Motor neuron (in vitro differentiated cells): ENCODE data around the gene UBE3A. TPM values are rescaled to one million over a fixed set of nuclear protein-coding genes. Genes with fewer than 3 reads are reported as not detected.
"Not testable (repeated sequence)": the region's sequence is repeated elsewhere in the genome, so short reads cannot be mapped to it uniquely, and the experiment has no call there.

ENCODE experiments used
- ATAC-seq, 8 experiments: fragments of 200-7000 bp; cut with Tn5 transposase; replicated peaks in 6 of 8; 2 replicates each; pipeline ENCODE4 v1.8.0; 2021; ENCODE audit warnings: mild to moderate bottlenecking in 8 of 8, moderate library complexity in 8 of 8
- H3K27ac ChIP-seq, 2 donors: fragments of 250-450 bp; sonication (Bioruptor Pico); 2 replicates each; pipeline ENCODE4 v1.9.0; 2021; ENCODE audit warnings: antibody characterized with exemption in 2 of 2, mild to moderate bottlenecking in 2 of 2, moderate library complexity in 1 of 2
- H3K4me1 ChIP-seq, 2 donors: fragments of 250-450 bp; sonication (Bioruptor Pico); replicated peaks in 1 of 2; 2 replicates each; pipeline ENCODE4 v1.6.1; 2021; ENCODE audit warnings: antibody characterized with exemption in 2 of 2, mild to moderate bottlenecking in 2 of 2, moderate library complexity in 1 of 2
- H3K4me3 ChIP-seq, 5 donors: fragments of 250-450 bp; sonication (Bioruptor Pico); 2 replicates each; pipeline ENCODE4 v1.9.0; 2021; ENCODE audit warnings: antibody characterized with exemption in 5 of 5, mild to moderate bottlenecking in 5 of 5, moderate library complexity in 4 of 5
- WGBS, 10 experiments: fragments of 450-650 bp; shearing (Covaris generic); methylation state at CpG; one replicate each; pipeline ENCODE4 v1.0.0; 2022; 5-methylcytosine and 5-hydroxymethylcytosine counted together
- in situ Hi-C, 9 experiments: fragments of 400-800 bp; cut with MboI; loops; one replicate each; pipeline ENCODE4 v1.15.0; 2021; ENCODE audit warnings: low sequenced_read_pairs in 9 of 9, low pct_unique_long_range_greater_than_20kb in 2 of 9; ENCODE audit not compliant: unreplicated experiment in 9 of 9
- total RNA-seq, 8 experiments: library from RNA; unstranded; fragments of 300-600 nt; gene quantifications; 2 replicates each; pipeline versions ENCODE4 v1.2.3 to v1.2.4, GENCODE V29; 2022

Gene UBE3A
- total RNA-seq, 8 experiments from 2014 or later, result 58.9 to 105 (median 86.3) TPM

DNA sequence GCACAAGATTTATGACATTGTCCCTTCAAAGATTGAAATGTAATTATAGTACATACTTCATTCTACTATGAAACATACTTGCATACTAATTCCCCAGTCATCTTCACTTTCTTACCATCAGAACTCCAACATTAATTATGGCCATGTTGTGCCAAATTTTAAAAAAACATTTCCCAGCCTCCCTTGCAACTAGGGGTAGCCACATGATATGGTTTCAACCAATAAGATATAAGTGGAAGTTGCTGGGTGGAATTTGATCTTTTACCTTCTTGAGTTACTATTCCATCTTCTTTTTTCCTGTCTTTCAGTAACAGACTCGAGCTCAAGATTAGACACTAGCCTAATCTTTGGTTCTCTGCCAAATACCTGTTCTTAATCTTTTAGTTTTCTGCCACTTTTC is 25.6 kb upstream of the UBE3A start:
- 0 to 60% (median 0%) methylated on average over 1 of the region's 1 CpG; no CpG with 5 or more reads in 6 of the 10 experiments for WGBS, 10 experiments
- H3K4me3 ChIP-seq, result no peak overlapping the region
- in situ Hi-C loops, result no loop called here
- H3K4me1 ChIP-seq, result no peaks in the 10 kb centered on the region
- H3K27ac ChIP-seq, result no peak overlapping the region
- no peak for ATAC-seq

DNA sequence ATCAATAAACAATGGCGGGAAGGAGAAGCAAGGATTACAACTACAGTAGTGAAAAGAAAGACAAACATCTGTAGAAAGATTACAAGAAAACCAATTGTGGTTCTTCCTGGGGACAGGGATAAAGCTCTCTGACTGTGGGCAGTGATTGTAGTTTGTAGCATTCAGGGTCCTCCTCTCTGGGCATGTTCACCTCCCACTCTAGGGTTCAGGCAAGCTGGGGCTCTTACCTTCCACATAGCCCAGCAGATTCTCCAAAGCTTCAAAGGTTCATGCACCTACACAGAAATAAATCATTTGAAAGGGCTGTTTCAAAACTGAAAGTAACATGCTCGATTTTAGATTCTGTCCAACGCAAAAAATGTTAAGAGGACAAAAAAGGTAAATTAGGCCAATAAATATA is 17.4 kb upstream of the UBE3A start:
- Histone ChIP-seq H3K4me3 (no peak overlapping the region), H3K4me1 (peaks cover 0 to 2% of the 10 kb centered on the region in 2 donors), H3K27ac (no peak overlapping the region)
- no peak for ATAC-seq
- 16 to 100% (median 83%) methylated on average over 1 to 3 of the region's 3 CpGs for WGBS, 10 experiments
- in situ Hi-C loops, result no loop called here

DNA sequence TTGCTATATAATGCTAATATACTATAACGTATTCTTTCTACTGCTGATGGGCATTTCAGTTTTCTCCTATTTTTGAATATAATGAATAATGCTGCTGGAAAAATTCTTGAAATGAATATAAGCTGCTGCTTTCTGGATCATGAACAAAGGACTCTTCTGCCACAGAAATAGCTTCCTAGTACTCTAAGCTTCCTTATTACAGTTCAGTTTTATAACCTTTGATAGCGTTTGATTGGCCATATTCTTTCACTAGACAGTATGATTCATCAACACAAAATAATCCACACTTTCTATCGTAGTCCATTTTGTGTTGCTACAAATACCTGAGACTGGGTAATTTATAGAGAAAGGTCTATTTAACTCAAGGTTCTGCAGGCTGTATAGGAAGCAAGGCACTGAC is 16.4 kb upstream of the UBE3A start:
- 20 to 89% (median 60%) methylated on average over 1 to 3 of the region's 3 CpGs; no CpG with 5 or more reads in 1 of the 10 experiments for WGBS, 10 experiments
- H3K27ac ChIP-seq, result no peak overlapping the region
- peak in 2 of 8 experiments; percentile 57 to 62 for ATAC-seq
- peaks cover 0 to 2% of the 10 kb centered on the region in 2 donors for H3K4me1 ChIP-seq
- no peak overlapping the region for H3K4me3 ChIP-seq
- in situ Hi-C loops, result no loop called here

DNA sequence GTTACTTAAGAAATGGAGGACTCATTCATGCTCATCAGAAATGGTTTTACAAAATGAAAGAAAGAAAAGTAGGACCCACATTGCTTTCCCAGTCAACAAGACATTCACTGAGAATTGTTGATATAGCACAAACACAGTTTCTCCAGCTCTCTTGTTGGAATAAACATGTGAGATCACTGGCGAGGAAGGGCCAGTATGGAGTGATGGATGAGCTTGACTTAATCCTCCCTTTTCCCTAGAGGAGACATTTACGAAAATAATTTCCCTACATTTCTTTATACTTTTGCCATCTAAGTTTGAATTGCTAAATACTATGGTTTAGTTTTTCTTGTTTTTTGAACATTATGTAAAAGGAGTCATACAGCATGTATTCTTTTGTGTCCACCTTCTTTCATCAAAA is 15.9 kb upstream of the UBE3A start:
- peak in 2 of 8 experiments; percentile 65 to 75 for ATAC-seq
- in situ Hi-C loops, result no loop called here
- Histone ChIP-seq H3K27ac (no peak overlapping the region), H3K4me3 (no peak overlapping the region), H3K4me1 (peaks cover 0 to 2% of the 10 kb centered on the region in 2 donors)
- 0 to 91% (median 50%) methylated on average over 1 to 2 of the region's 2 CpGs; no CpG with 5 or more reads in 2 of the 10 experiments for WGBS, 10 experiments

DNA sequence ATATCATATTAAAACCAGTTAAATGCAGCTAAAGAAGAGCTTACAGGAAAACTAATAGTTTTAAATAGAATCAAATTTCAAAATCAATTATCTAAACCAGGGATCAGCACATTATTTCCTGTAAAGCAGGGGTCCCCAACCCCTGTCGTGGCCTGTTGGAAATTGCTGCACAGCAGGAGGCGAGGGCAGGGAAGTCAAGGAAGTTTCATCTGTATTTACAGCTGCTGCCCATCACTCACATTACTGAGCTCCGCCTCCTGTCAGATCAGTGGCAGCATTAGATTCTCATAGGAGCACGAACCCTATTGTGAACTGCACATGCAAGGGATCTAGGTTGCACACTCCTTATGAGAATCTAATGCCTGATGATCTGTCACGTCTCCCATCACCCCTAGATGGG is 14.4 kb upstream of the UBE3A start:
- in situ Hi-C loops, H3K4me3 ChIP-seq, H3K4me1 ChIP-seq, H3K27ac ChIP-seq, ATAC-seq: not testable (repeated sequence)
- WGBS, 10 experiments, result 0 to 94% (median 91%) methylated on average over 2 of the region's 5 CpGs; no CpG with 5 or more reads in 6 of the 10 experiments

DNA sequence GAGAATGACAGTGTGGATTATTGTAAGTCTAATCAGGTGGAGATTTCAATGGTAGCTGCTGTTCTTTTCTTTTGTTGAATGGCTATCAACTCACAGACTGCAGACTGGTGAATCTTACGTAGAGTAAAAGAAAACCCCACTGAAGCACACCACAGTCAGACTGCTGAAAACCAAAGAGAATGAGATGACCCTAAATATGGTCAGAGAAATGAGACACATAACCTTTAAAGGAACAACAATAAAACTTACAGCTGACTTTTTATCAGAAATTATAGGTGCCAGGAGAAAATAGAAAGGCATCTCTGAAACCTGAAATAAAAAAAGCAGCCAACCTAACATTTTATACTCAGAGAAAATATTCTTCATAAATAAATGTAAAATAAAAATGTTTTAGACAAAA is 12.7 kb upstream of the UBE3A start:
- 0 to 100% (median 80%) methylated on average over 1 of the region's 1 CpG; no CpG with 5 or more reads in 3 of the 10 experiments for WGBS, 10 experiments
- H3K27ac ChIP-seq, result no peak overlapping the region
- H3K4me3 ChIP-seq, result no peak overlapping the region
- ATAC-seq, result no peak
- in situ Hi-C loops, result no loop called here
- H3K4me1 ChIP-seq, result peaks cover 0 to 2% of the 10 kb centered on the region in 2 donors

DNA sequence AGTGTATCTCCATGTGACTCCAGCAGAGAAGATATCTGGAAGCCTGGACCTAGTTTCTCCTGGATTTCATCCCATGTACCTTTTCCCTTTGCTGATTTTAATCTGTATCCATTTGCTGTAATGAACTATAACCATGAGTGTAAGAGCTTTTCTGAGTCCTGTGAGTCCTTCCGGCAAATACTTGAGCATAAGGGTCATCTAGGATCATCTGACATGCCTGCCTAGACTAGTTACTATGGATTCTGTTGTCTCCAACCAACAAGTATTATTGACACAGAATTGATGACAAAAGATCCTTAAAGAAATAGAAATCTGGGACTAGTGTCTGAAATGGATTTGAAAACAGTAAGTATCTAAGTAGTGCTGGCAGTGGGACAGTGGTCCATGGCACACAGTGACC is 11.3 kb upstream of the UBE3A start:
- H3K4me3 ChIP-seq, result no peak overlapping the region
- H3K27ac ChIP-seq, result no peak overlapping the region
- H3K4me1 ChIP-seq, result peaks cover 0 to 3% of the 10 kb centered on the region in 2 donors
- in situ Hi-C loops, result no loop called here
- no peak for ATAC-seq
- 0 to 100% (median 100%) methylated on average over 1 of the region's 1 CpG; no CpG with 5 or more reads in 2 of the 10 experiments for WGBS, 10 experiments

DNA sequence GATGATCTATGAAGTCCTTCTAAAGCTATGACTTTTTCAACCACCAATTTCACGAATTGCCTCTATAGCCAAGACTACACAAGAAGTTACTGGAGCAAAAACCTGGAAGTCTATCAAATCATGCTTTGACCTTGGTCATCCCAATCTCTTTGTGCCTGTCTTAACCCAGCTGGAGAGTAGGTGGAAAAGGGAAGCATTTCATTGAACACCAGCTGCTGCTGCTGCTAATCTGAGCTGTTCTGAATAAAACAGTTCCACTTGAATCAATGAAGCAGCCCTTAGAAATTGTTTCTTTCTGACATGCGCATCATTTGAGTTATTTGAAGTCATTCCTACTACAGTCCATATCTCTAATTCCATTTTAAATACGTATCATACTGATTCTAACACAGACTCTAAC is 7.3 kb upstream of the UBE3A start:
- Histone ChIP-seq H3K4me3 (no peak overlapping the region), H3K4me1 (peaks cover 0 to 3% of the 10 kb centered on the region in 2 donors), H3K27ac (no peak overlapping the region)
- in situ Hi-C loops, result loop anchor here in 1 of 9 experiments (25.0 kb wide), 1 partner anchor 109 kb away; no protein-coding TSS in a partner anchor
- 59 to 100% (median 82%) methylated on average over 1 to 3 of the region's 3 CpGs; no CpG with 5 or more reads in 1 of the 10 experiments for WGBS, 10 experiments
- peak in 1 of 8 experiments; percentile 44 for ATAC-seq

DNA sequence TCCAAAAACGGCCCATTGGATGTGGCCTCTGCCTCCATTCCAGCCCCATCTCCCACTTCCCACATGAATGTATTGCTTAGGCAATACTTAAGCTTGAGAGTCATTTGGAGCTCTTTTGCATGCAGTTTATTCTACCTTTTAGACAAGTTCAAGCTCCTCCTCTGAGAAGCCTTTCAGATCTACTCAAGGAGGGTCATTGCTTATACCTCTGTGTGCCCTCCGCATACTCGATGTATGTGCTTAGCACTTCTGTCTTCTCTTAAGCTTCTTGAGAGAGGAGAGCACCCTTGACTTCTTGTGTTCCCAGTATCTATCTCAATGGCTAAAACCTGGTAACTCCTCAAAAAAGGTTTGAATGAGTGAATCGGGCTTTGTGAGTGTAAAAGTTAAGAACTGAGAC is 6.6 kb upstream of the UBE3A start:
- no peak for ATAC-seq
- Histone ChIP-seq H3K4me3 (no peak overlapping the region), H3K4me1 (peaks cover 0 to 3% of the 10 kb centered on the region in 2 donors), H3K27ac (no peak overlapping the region)
- WGBS, 10 experiments, result 0 to 100% (median 81%) methylated on average over 1 to 4 of the region's 4 CpGs
- in situ Hi-C loops, result loop anchor here in 1 of 9 experiments (25.0 kb wide), 1 partner anchor 108 kb away; no protein-coding TSS in a partner anchor

DNA sequence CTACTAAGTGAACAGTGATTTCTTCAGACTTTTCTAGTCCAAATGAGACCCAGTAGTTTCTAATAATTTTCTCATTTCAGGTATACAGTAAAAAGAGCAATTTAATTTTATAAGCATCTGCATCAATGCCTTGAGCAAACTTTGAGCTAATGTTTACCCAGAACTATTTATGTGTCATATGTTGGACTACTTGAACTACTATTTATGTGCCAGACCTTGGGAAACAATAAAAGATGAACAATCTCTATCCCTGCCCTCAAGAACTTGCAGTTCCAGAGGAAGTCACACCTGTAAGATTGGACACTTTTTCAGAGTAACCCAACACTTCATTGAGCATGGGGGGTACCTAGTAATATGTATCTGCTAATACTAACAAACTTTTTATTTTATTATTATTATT is 2.3 kb upstream of the UBE3A start:
- ATAC-seq, result no peak
- Histone ChIP-seq H3K4me3 (no peak overlapping the region), H3K27ac (no peak overlapping the region), H3K4me1 (peaks cover 3 to 21% of the 10 kb centered on the region in 2 donors)
- in situ Hi-C loops, result loop anchor here in 1 of 9 experiments (25.0 kb wide), 1 partner anchor 104 kb away; no protein-coding TSS in a partner anchor

DNA sequence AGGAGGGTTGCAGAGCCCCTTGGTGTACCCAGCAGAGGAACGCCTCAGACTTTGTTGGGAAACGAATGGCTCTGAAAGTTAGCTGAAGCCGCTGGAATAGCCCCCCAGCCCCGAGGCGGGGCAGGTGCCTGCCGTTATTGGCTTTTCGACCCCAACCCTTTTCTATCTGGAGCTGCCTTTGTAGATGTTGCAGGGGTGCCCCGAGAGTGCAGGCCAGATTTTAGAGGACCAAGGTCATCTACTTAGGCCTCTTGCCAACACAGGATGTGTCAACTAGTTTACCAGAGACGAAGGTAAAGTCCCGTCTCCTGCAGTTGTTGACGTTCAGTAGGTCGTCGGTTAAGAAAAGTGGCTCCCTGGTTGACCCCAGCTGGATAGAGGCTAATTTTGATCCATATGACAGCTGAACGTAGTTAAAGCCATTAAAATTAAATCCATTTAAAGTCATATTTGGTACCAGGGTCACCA is 579 bp upstream of the UBE3A start:
- Histone ChIP-seq H3K4me3 (peak overlapping the region; percentile 67 to 91 (median 70)), H3K4me1 (peaks cover 3 to 20% of the 10 kb centered on the region in 2 donors), H3K27ac (peak overlapping the region; percentile 96 to 99)
- in situ Hi-C loops, result loop anchor here in 1 of 9 experiments (25.0 kb wide), 1 partner anchor 102 kb away; no protein-coding TSS in a partner anchor
- peak in 2 of 8 experiments; percentile 1 to 2 for ATAC-seq
- WGBS, 10 experiments, result 0 to 40% (median 8%) methylated on average over 1 to 6 of the region's 14 CpGs; no CpG with 5 or more reads in 4 of the 10 experiments

DNA sequence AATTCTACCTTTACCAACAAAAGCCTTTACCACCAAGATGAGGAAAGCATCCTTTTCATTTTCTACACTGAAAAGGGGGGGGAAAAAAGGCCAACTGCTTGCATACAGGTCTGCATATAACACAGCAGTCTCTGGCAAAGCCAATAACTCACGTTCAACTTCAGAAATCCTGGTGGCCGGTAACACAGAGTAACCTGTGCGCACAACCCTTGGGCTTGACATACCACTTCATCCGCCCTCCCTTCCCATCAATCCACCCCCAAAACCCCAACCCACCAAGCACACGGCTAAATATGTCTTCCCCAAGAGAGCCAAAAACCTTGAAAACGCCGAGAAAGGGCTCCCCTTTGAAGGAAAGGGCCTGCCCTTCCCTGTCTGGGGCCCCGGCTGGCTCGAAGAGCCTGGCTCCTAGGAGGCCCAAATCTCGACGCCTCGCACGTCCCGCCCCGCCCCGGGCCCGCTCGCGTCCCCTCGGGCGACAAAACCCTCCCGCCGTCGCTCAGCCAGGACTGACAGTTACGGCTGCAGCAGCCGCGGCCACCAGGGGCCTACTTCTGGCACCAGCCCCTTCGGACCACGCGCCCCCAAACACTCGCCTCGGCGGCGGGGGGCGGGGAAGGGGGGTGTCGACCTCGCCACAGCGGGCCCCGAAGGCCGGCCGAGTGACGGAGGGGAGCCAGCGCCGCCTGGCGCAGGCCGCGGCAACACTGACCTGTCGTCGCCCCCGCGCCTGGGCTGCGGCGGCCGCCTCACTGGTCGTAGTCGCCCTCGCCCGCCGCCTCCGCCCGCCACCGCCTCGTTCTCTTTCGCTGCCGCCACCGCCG is 835 bp downstream of the UBE3A start:
- WGBS, 10 experiments, result 0 to 3% (median 0%) methylated on average over 1 to 12 of the region's 67 CpGs; no CpG with 5 or more reads in 5 of the 10 experiments
- H3K4me3 ChIP-seq, result peak overlapping the region; percentile 67 to 91 (median 70)
- peak; percentile 54 to 71 (median 64) for ATAC-seq
- H3K27ac ChIP-seq, result peak overlapping the region; percentile 96 to 99
- in situ Hi-C loops, result loop anchor here in 1 of 9 experiments (25.0 kb wide), 1 partner anchor 101 kb away; no protein-coding TSS in a partner anchor
- peaks cover 3 to 20% of the 10 kb centered on the region in 2 donors for H3K4me1 ChIP-seq

DNA sequence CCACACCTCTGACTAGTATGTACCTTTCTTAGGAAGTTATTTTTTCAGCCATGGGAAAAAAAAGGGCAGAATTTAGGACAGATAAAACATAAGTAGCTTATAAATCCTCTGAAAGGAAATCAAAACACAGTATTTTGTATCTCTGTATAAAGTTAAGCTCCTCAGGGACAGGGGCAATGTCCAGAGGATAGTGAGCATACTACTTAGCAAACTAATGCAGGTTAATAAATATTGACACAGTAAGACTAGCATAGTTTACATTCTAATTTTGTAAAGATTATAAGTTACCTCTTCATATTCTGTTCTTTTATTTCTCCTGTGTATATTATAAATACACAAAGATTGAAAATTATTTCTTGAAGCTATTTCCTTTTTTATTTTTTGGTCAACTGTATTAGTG is 2.1 kb downstream of the UBE3A start:
- Histone ChIP-seq H3K4me3 (peak overlapping the region in 4 of 5 donors; percentile 67 to 91 (median 76)), H3K4me1 (peaks cover 5 to 29% of the 10 kb centered on the region in 2 donors), H3K27ac (no peak overlapping the region)
- ATAC-seq, result no peak
- in situ Hi-C loops, result loop anchor here in 1 of 9 experiments (25.0 kb wide), 1 partner anchor 99 kb away; no protein-coding TSS in a partner anchor
